Measurements from ENCODE around the gene DIAPH1.

DIAPH1 gene

GRCh38 chr5:141465351-141465750 lies 153.4 kb downstream of the DIAPH1 start:
- Histone ChIP-seq H3K36me3 (ENCODE audit: control insufficient read depth, insufficient read depth, low read length) (no peaks in the 10 kb centered on the region), H3K27me3 (ENCODE audit: control insufficient read depth, insufficient read depth, low read length) (no peaks in the 10 kb centered on the region), H3K4me1 (ENCODE audit: control insufficient read depth, insufficient read depth, low read length) (no peaks in the 10 kb centered on the region), H3K4me3 (ENCODE audit: low read length) (no peak overlapping the region), H3K27ac (ENCODE audit: low read length) (no peak overlapping the region), H3K9me3 (ENCODE audit: control insufficient read depth, insufficient read depth, low read length) (no peaks in the 10 kb centered on the region)
- WGBS (ENCODE audit: insufficient coverage, insufficient read length) = no CpG with 5 or more reads among the region's 3 CpGs
- DNase-seq (ENCODE audit: low read depth, low spot score) = no peak

Data from iPS DF 6.9 (cell line).